ENCODE measurements around the gene OR1F1.

- TF ChIP-seq CTCF (IDR thresholded peaks at IDR 0.05; ENCODE audit: insufficient read depth, low read depth, low read length) (no peak), EZH2 (IDR thresholded peaks at IDR 0.05; ENCODE audit: insufficient read depth, low read length) (no peak)
Measured at GRCh38 chr16:3249020-3249419, 61.0 kb downstream of the OR1F1 start.

Measured in astrocyte (in vitro differentiated cells and primary cell).